Measurements from ENCODE around the gene NEDD8.

GRCh38 chr14:24254630-24255392, 22.6 kb upstream of the NEDD8 start:
- TF ChIP-seq REST (tag by site-specific recombination; IDR thresholded peaks at IDR 0.05), result no peak
- TF ChIP-seq CTCF (tag by site-specific recombination; IDR thresholded peaks at IDR 0.05), result no peak
- no peak for TF ChIP-seq PATZ1 (tag by site-specific recombination; IDR thresholded peaks at IDR 0.05)
- no peak for TF ChIP-seq KLF1 (tag by site-specific recombination; IDR thresholded peaks at IDR 0.05)
- TF ChIP-seq ZNF747 (tag by site-specific recombination; IDR thresholded peaks at IDR 0.05), result no peak
- no peak for TF ChIP-seq ZBTB49 (tag by site-specific recombination; IDR thresholded peaks at IDR 0.05; ENCODE audit: low read depth)
- no peak for TF ChIP-seq ZSCAN23 (tag by site-specific recombination; IDR thresholded peaks at IDR 0.05)
- no peak for TF ChIP-seq ZNF629 (tag by site-specific recombination; IDR thresholded peaks at IDR 0.05)
- no peak for TF ChIP-seq ZBTB11 (tag by site-specific recombination; conservative IDR thresholded peaks at IDR 0.05; ENCODE audit: low read depth)
- TF ChIP-seq SETDB1 (IDR thresholded peaks at IDR 0.05; ENCODE audit: insufficient read length, low read length), result no peak
- no peak for TF ChIP-seq ZBTB21 (tag by site-specific recombination; IDR thresholded peaks at IDR 0.05)

All from HEK293 (cell line).